Testis (tissue), 2 donors: ENCODE data around the gene ASF1B.

Experiments used
- POLR2A ChIP-seq: fragments of 450-650 bp; IDR thresholded peaks from one replicate; pipeline ENCODE4 v1.6.1; 2017; ENCODE audit warnings: antibody characterized with exemption, mild to moderate bottlenecking, moderate library complexity
- TF ChIP-seq, protein P1 (sequence below), 3 experiments: fragments of 450-650 bp in 2 of 3; fragments of 200-600 bp in 1 of 3; sonication (generic) in 1 of 3; IDR thresholded peaks; one replicate each; pipeline ENCODE4 v1.5.1; 2016 to 2019; ENCODE audit warnings: antibody characterized with exemption in 3 of 3, mild to moderate bottlenecking in 2 of 3, moderate library complexity in 1 of 3

DNA sequence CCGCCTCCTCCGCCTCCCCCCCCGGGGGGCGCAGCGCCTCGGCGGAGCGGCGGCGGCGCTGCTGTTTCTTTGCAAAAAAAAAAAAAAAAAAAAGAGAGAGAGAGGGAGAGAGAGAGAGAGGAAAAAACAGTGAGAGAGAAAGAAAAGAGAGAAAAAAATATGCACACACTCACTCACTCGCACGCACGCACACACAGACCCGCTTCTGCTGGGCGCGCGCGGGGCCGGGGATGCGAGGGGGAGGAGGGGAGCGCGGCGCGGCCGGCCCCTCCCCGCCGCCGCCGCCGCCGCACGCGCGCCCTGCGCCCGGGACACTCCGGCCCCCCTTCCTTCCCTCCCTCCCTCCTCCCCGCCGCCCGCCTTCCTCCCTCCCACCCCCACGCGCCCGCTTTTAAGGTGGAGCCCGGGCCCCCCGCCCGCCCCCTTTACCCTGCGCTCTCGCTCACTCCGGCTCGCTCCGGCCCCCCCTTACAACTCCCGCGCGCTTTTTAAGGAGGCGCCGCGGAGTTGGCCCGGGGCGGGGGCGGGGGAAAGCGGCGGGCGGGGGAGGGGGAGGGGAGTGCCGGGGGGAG is 45.8 kb downstream of the ASF1B start, which contains the start of gene SAMD1:
- no peak for TF ChIP-seq POLR2A
- TF ChIP-seq, protein P1, sequence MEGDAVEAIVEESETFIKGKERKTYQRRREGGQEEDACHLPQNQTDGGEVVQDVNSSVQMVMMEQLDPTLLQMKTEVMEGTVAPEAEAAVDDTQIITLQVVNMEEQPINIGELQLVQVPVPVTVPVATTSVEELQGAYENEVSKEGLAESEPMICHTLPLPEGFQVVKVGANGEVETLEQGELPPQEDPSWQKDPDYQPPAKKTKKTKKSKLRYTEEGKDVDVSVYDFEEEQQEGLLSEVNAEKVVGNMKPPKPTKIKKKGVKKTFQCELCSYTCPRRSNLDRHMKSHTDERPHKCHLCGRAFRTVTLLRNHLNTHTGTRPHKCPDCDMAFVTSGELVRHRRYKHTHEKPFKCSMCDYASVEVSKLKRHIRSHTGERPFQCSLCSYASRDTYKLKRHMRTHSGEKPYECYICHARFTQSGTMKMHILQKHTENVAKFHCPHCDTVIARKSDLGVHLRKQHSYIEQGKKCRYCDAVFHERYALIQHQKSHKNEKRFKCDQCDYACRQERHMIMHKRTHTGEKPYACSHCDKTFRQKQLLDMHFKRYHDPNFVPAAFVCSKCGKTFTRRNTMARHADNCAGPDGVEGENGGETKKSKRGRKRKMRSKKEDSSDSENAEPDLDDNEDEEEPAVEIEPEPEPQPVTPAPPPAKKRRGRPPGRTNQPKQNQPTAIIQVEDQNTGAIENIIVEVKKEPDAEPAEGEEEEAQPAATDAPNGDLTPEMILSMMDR (IDR thresholded peaks at IDR 0.05), result no peak
